Measurements from ENCODE around the gene CUEDC1.
"Not testable (repeated sequence)": the region's sequence is repeated elsewhere in the genome, so short reads cannot be mapped to it uniquely, and the experiment has no call there.

GRCh38 chr17:57958391-57958790 lies 3.2 kb upstream of the CUEDC1 start:
- TF ChIP-seq, protein P1, sequence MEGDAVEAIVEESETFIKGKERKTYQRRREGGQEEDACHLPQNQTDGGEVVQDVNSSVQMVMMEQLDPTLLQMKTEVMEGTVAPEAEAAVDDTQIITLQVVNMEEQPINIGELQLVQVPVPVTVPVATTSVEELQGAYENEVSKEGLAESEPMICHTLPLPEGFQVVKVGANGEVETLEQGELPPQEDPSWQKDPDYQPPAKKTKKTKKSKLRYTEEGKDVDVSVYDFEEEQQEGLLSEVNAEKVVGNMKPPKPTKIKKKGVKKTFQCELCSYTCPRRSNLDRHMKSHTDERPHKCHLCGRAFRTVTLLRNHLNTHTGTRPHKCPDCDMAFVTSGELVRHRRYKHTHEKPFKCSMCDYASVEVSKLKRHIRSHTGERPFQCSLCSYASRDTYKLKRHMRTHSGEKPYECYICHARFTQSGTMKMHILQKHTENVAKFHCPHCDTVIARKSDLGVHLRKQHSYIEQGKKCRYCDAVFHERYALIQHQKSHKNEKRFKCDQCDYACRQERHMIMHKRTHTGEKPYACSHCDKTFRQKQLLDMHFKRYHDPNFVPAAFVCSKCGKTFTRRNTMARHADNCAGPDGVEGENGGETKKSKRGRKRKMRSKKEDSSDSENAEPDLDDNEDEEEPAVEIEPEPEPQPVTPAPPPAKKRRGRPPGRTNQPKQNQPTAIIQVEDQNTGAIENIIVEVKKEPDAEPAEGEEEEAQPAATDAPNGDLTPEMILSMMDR (IDR thresholded peaks at IDR 0.05; ENCODE audit: insufficient read depth, low read length) = not testable (repeated sequence)
- TF ChIP-seq POLR2AphosphoS5 (IDR thresholded peaks at IDR 0.05; ENCODE audit: low read depth); REST (IDR thresholded peaks at IDR 0.05; ENCODE audit: insufficient replicate concordance, low read depth): not testable (repeated sequence)

Measured in HL-60 (cell line).